ENCODE measurements around the gene ZNF236. TPM values are rescaled to one million over a fixed set of nuclear protein-coding genes. Genes with fewer than 3 reads are reported as not detected.

ZNF236 gene
- total RNA-seq, 2 experiments from 2014 or later: 25.7 to 27.9 TPM

DNA sequence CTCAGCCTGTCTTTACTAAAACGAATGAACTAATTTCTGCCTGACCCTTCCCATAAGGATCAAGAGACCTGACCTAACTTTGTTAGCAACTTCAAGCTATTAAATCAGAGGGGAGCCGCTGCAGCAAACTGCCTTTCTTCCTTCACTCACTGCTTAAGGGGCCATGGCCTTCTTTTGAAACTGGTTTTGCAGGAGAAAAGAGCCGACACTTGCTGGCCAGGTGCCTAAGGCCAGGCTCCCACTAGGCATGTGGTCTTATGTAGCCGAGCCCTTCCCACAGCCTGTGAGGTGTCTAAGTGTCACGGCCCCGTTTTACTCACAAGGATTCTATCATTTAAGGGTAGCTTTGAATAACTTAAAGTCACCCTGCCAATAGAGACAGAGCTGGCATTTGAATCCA, 130.8 kb downstream of the ZNF236 start:
- no peak overlapping the region for H3K27ac ChIP-seq (ENCODE audit: low read depth in 1 of 2, low read length in 2 of 2)
- DNase-seq (no peak), ATAC-seq (ENCODE audit: poor library complexity) (no peak)
- POLR2A ChIA-PET: no interaction called here
- no peak overlapping the region for H3K4me3 Mint-ChIP-seq
- no peaks in the 10 kb centered on the region for H3K27me3 ChIP-seq (ENCODE audit: control insufficient read depth in 1 of 2, insufficient read depth in 2 of 2, low read length in 2 of 2)
- no peaks in the 10 kb centered on the region for H3K27me3 Mint-ChIP-seq
- intact Hi-C loops (cut with DNase I, micrococcal nuclease): no loop called here
- no peak overlapping the region for H3K27ac Mint-ChIP-seq
- TF ChIP-seq, protein P1, sequence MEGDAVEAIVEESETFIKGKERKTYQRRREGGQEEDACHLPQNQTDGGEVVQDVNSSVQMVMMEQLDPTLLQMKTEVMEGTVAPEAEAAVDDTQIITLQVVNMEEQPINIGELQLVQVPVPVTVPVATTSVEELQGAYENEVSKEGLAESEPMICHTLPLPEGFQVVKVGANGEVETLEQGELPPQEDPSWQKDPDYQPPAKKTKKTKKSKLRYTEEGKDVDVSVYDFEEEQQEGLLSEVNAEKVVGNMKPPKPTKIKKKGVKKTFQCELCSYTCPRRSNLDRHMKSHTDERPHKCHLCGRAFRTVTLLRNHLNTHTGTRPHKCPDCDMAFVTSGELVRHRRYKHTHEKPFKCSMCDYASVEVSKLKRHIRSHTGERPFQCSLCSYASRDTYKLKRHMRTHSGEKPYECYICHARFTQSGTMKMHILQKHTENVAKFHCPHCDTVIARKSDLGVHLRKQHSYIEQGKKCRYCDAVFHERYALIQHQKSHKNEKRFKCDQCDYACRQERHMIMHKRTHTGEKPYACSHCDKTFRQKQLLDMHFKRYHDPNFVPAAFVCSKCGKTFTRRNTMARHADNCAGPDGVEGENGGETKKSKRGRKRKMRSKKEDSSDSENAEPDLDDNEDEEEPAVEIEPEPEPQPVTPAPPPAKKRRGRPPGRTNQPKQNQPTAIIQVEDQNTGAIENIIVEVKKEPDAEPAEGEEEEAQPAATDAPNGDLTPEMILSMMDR (IDR thresholded peaks at IDR 0.05): no peak
- CTCF ChIA-PET: interaction anchor here (0.8 kb wide), 1 partner anchor 10 kb away, joined by 3 read pairs; no protein-coding TSS in a partner anchor
- H3K36me3 ChIP-seq (ENCODE audit: insufficient read depth, low read length): peaks cover 51% of the 10 kb centered on the region
- H3K4me1 Mint-ChIP-seq (ENCODE audit: low read depth): peaks cover 16% of the 10 kb centered on the region
- no peak overlapping the region for H3K4me3 ChIP-seq (ENCODE audit: low read length)
- no peaks in the 10 kb centered on the region for H3K9me3 Mint-ChIP-seq
- H3K9me3 ChIP-seq (ENCODE audit: control insufficient read depth in 1 of 2, insufficient read depth in 1 of 2, low read length in 2 of 2): no peaks in the 10 kb centered on the region
- peaks cover 13% of the 10 kb centered on the region for H3K4me1 ChIP-seq (ENCODE audit: insufficient read depth, low read length)
- peaks cover 61% of the 10 kb centered on the region for H3K36me3 Mint-ChIP-seq (ENCODE audit: low read depth)

DNA sequence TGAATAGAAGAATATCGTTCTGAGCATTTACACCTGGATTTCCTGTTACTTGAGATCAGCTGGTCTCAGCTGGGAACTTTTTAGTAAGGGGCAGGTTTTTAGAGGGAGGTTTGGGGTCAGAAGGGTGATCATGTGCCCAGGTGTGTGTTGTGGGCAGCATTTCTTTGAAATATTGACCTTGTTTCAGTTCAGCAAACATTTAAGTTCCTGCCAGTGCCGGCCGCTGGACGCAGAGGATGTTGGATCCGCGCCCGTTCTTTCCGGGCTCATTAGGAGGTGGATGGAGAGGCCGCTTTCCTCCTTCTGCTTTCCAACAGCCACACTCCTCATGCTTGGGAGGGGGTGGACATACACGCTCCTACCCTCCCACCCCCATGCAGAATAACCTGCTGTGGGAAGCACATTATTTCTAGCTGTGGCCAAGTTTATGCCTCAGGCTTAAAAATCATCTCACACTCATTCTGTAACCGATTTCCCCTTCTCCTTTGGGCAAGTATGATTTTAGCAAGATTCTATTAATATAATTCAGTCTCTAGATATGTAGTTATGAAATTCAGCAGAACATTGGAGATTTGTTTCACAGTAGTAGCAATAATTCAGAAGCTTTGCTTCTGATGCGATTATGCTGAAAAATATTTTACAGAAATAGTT, 131.4 kb downstream of the ZNF236 start:
- no peak overlapping the region for H3K27ac ChIP-seq (ENCODE audit: low read depth in 1 of 2, low read length in 2 of 2)
- CTCF ChIA-PET: interaction anchor here (0.8 kb wide), 1 partner anchor 10 kb away, joined by 3 read pairs; no protein-coding TSS in a partner anchor
- TF ChIP-seq, protein P1 (IDR thresholded peaks at IDR 0.05): no peak
- Mint-ChIP-seq H3K36me3 (ENCODE audit: low read depth) (peaks cover 55% of the 10 kb centered on the region), H3K4me1 (ENCODE audit: low read depth) (peaks cover 10% of the 10 kb centered on the region), H3K27ac (no peak overlapping the region), H3K4me3 (no peak overlapping the region), H3K27me3 (no peaks in the 10 kb centered on the region), H3K9me3 (no peaks in the 10 kb centered on the region)
- H3K4me1 ChIP-seq (ENCODE audit: insufficient read depth, low read length): peaks cover 8% of the 10 kb centered on the region
- POLR2A ChIA-PET: no interaction called here
- no peaks in the 10 kb centered on the region for H3K27me3 ChIP-seq (ENCODE audit: control insufficient read depth in 1 of 2, insufficient read depth in 2 of 2, low read length in 2 of 2)
- no peak overlapping the region for H3K4me3 ChIP-seq (ENCODE audit: low read length)
- H3K36me3 ChIP-seq (ENCODE audit: insufficient read depth, low read length): peaks cover 48% of the 10 kb centered on the region
- no peaks in the 10 kb centered on the region for H3K9me3 ChIP-seq (ENCODE audit: control insufficient read depth in 1 of 2, insufficient read depth in 1 of 2, low read length in 2 of 2)
- no peak for DNase-seq
- intact Hi-C loops (cut with DNase I, micrococcal nuclease): no loop called here
- ATAC-seq (ENCODE audit: poor library complexity): no peak

DNA sequence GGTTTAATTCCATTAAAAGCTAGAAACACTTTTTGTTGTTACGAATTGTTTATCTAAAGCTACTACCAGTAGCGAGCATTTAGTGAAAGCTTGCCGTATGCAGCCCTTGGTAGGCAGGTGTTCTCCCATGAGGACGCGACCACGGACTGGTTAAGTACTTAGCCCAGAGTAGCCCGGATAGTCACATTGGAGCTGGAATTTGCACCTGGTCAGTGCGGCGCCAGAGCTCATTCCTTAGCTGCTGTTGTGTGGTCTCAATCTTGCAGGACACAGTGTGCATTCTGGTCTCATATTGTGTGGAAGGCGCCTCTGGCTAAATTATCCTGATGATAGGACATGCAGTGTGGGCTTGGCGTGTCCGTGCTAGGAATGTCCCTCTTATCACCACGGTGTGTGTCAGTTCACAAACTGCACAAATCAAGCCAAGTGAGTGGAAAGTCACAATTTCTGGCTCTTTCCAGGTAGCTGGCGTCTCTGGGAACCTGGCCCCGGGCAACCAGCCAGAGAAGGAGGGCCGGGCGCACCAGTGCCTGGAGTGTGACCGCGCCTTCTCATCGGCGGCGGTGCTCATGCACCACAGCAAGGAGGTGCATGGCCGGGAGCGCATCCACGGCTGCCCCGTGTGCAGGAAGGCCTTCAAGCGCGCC, 133.3 kb downstream of the ZNF236 start:
- H3K27ac Mint-ChIP-seq: no peak overlapping the region
- peaks cover 38% of the 10 kb centered on the region for H3K36me3 Mint-ChIP-seq (ENCODE audit: low read depth)
- H3K9me3 Mint-ChIP-seq: no peaks in the 10 kb centered on the region
- no peak for DNase-seq
- H3K36me3 ChIP-seq (ENCODE audit: insufficient read depth, low read length): peaks cover 68% of the 10 kb centered on the region
- no peak for ATAC-seq (ENCODE audit: poor library complexity)
- H3K27me3 ChIP-seq (ENCODE audit: control insufficient read depth in 1 of 2, insufficient read depth in 2 of 2, low read length in 2 of 2): no peaks in the 10 kb centered on the region
- no peak overlapping the region for H3K4me3 Mint-ChIP-seq
- H3K9me3 ChIP-seq (ENCODE audit: control insufficient read depth in 1 of 2, insufficient read depth in 1 of 2, low read length in 2 of 2): no peaks in the 10 kb centered on the region
- no peak overlapping the region for H3K4me3 ChIP-seq (ENCODE audit: low read length)
- ChIA-PET CTCF (no interaction called here), POLR2A (interaction anchor here (0.6 kb wide), 1 partner anchor 141 kb away, joined by 4 read pairs; no protein-coding TSS in a partner anchor)
- peaks cover 6% of the 10 kb centered on the region for H3K4me1 ChIP-seq (ENCODE audit: insufficient read depth, low read length)
- TF ChIP-seq, protein P1 (IDR thresholded peaks at IDR 0.05): no peak
- intact Hi-C loops (cut with DNase I, micrococcal nuclease): no loop called here
- no peaks in the 10 kb centered on the region for H3K4me1 Mint-ChIP-seq (ENCODE audit: low read depth)
- no peaks in the 10 kb centered on the region for H3K27me3 Mint-ChIP-seq
- H3K27ac ChIP-seq (ENCODE audit: low read depth in 1 of 2, low read length in 2 of 2): no peak overlapping the region
